ENCODE measurements around the gene TEFM. TPM values are rescaled to one million over a fixed set of nuclear protein-coding genes. Genes with fewer than 3 reads are reported as not detected.

Gene TEFM
- total and polyA plus RNA-seq, 2 donors (not counting 3 experiments of a cell fraction or from before 2014, with no cell fraction given) = 4.8 to 12.7 TPM

DNA sequence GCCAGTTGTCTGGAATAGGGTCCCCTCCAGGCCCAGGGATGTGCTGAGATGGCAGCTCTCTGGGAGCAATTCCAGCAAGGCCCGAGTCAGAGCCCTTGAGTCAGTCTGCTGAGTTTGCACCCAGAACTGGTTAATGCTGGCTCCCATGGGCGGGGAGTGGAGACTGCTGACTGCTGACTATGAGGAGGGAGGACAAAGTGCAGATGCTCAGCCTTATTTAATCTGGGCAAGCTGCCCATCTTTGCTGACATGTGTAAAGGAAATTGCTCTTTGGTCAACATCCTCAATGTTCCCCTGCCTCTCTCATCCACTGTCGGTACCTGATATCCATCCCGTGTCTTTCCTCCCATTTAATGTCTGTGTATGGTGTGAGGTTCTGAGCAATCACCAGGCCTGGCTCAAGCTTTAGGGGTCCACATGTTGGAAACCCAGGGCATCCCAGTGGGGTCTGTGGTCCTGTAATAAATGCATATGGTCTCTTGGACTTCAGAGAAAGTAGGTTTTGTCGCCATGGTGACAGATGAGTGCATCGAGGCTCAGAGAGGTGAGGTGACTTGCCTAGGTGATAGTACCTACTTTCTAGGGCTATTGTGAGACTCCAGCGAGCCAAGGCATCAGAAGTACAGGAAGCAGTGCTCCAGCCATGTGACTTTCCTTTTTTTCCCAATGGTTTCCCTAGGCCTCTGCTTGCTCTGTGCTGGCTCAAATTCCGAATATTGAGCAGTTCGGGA lies 44.8 kb upstream of the TEFM start:
- intact Hi-C loops (cut with micrococcal nuclease) (no loop called here), dilution Hi-C loops (cut with MboI; ENCODE audit: extremely low pct_ligation_motif_present, low sequenced_read_pairs) (no loop called here)
- no peaks in the 10 kb centered on the region for H3K9me1 ChIP-seq (replicated peaks; ENCODE audit: control insufficient read depth, extremely low read depth, insufficient read depth, low read length)
- BruUV-seq (replicated peaks) = no TSS peak
- no peaks in the 10 kb centered on the region for H3K79me2 ChIP-seq (ENCODE audit: control insufficient read depth, insufficient read depth, low read length)
- no peaks in the 10 kb centered on the region for H3K4me1 ChIP-seq (ENCODE audit: control insufficient read depth, extremely low read depth, insufficient read depth, low read length)
- H3K27me3 ChIP-seq (ENCODE audit: control insufficient read depth in 2 of 2, insufficient read depth in 2 of 2, low read length in 2 of 2) = no peaks in the 10 kb centered on the region
- H3K9ac ChIP-seq (replicated peaks; ENCODE audit: extremely low read depth, insufficient read depth, low read length) = no peak overlapping the region
- H3K27ac ChIP-seq (ENCODE audit: insufficient read depth, low read depth, low read length) = no peak overlapping the region
- no peak overlapping the region for H2AFZ ChIP-seq (ENCODE audit: low read depth, low read length)
- ChIA-PET CTCF (no interaction called here), POLR2A (interaction anchor here (0.6 kb wide), 1 partner anchor 12 kb away, joined by 3 read pairs; no protein-coding TSS in a partner anchor)
- H3K4me2 ChIP-seq (ENCODE audit: insufficient read depth, low read length) = no peak overlapping the region
- no peak overlapping the region for H3K4me3 ChIP-seq (replicated peaks in 1 of 3; ENCODE audit: insufficient read depth in 1 of 3, low read depth in 1 of 3, low read length in 3 of 3)
- H4K20me1 ChIP-seq (replicated peaks; ENCODE audit: control insufficient read depth, extremely low read depth, insufficient read depth, low read length) = no peaks in the 10 kb centered on the region
- no peak for TF ChIP-seq JUN (IDR thresholded peaks at IDR 0.05; ENCODE audit: borderline replicate concordance, insufficient read depth, insufficient read length, low read depth)
- no peak for TF ChIP-seq POLR2A (IDR thresholded peaks at IDR 0.05; ENCODE audit: low read depth, low read length)
- TF ChIP-seq, protein P1, sequence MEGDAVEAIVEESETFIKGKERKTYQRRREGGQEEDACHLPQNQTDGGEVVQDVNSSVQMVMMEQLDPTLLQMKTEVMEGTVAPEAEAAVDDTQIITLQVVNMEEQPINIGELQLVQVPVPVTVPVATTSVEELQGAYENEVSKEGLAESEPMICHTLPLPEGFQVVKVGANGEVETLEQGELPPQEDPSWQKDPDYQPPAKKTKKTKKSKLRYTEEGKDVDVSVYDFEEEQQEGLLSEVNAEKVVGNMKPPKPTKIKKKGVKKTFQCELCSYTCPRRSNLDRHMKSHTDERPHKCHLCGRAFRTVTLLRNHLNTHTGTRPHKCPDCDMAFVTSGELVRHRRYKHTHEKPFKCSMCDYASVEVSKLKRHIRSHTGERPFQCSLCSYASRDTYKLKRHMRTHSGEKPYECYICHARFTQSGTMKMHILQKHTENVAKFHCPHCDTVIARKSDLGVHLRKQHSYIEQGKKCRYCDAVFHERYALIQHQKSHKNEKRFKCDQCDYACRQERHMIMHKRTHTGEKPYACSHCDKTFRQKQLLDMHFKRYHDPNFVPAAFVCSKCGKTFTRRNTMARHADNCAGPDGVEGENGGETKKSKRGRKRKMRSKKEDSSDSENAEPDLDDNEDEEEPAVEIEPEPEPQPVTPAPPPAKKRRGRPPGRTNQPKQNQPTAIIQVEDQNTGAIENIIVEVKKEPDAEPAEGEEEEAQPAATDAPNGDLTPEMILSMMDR (IDR thresholded peaks at IDR 0.05; ENCODE audit: extremely low read depth in 1 of 2, insufficient read depth in 1 of 2, low read depth in 1 of 2, low read length in 2 of 2) = no peak
- peak; percentile 69 for FAIRE-seq
- no peaks in the 10 kb centered on the region for H3K9me3 ChIP-seq (replicated peaks; ENCODE audit: control insufficient read depth, insufficient read depth, low read length)
- DNase-seq (ENCODE audit: low read depth, low spot score) = peak; percentile 46
- H3K36me3 ChIP-seq (ENCODE audit: control insufficient read depth in 2 of 2, extremely low read depth in 1 of 2, insufficient read depth in 2 of 2, low read length in 2 of 2) = no peaks in the 10 kb centered on the region

DNA sequence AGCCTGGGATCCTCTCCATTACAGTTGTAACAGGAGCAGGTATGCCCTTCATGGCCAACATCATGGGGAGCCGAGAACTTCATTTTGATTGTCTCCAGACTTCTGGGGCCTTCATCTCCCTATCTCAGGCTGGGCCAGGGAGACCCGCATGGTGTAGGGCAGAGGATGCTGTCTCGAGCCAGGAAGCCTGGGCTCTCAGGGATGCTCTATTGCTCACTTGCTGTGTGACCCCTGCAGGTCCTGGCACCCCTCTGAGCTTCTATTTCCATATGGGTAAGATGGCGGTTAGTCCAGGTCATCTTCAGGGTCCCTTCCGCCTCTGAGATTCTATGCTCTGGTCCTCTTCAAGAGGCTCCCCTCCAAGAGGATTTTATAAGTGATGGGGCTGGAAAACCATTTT lies 44.2 kb upstream of the TEFM start:
- ChIA-PET CTCF (no interaction called here), POLR2A (interaction anchor here (0.6 kb wide), 1 partner anchor 832 kb away, joined by 6 read pairs; no protein-coding TSS in a partner anchor)
- dilution Hi-C loops (cut with MboI; ENCODE audit: extremely low pct_ligation_motif_present, low sequenced_read_pairs) = no loop called here

More for the DNA sequence above, 44.2 kb upstream of the TEFM start:
- H3K79me2 ChIP-seq (ENCODE audit: control insufficient read depth, insufficient read depth, low read length) = no peaks in the 10 kb centered on the region
- no peak overlapping the region for H2AFZ ChIP-seq (ENCODE audit: low read depth, low read length)
- no peaks in the 10 kb centered on the region for H3K27me3 ChIP-seq (ENCODE audit: control insufficient read depth in 2 of 2, insufficient read depth in 2 of 2, low read length in 2 of 2)
- no peak overlapping the region for H3K9ac ChIP-seq (replicated peaks; ENCODE audit: extremely low read depth, insufficient read depth, low read length)
- no peak overlapping the region for H3K27ac ChIP-seq (ENCODE audit: insufficient read depth, low read depth, low read length)
- no peaks in the 10 kb centered on the region for H3K36me3 ChIP-seq (ENCODE audit: control insufficient read depth in 2 of 2, extremely low read depth in 1 of 2, insufficient read depth in 2 of 2, low read length in 2 of 2)
- BruUV-seq (replicated peaks) = no TSS peak
- no peaks in the 10 kb centered on the region for H3K4me1 ChIP-seq (ENCODE audit: control insufficient read depth, extremely low read depth, insufficient read depth, low read length)
- H3K4me2 ChIP-seq (ENCODE audit: insufficient read depth, low read length) = no peak overlapping the region
- H4K20me1 ChIP-seq (replicated peaks; ENCODE audit: control insufficient read depth, extremely low read depth, insufficient read depth, low read length) = no peaks in the 10 kb centered on the region
- H3K9me1 ChIP-seq (replicated peaks; ENCODE audit: control insufficient read depth, extremely low read depth, insufficient read depth, low read length) = no peaks in the 10 kb centered on the region
- FAIRE-seq (no peak), DNase-seq (ENCODE audit: low read depth, low spot score) (no peak)
- intact Hi-C loops (cut with micrococcal nuclease) = no loop called here
- no peak overlapping the region for H3K4me3 ChIP-seq (replicated peaks in 1 of 3; ENCODE audit: insufficient read depth in 1 of 3, low read depth in 1 of 3, low read length in 3 of 3)
- no peaks in the 10 kb centered on the region for H3K9me3 ChIP-seq (replicated peaks; ENCODE audit: control insufficient read depth, insufficient read depth, low read length)
- TF ChIP-seq FOS (IDR thresholded peaks at IDR 0.05; ENCODE audit: borderline replicate concordance, insufficient read depth, low read length) (no peak), EZH2 (IDR thresholded peaks at IDR 0.05; ENCODE audit: borderline replicate concordance, low read depth, low read length, severe bottlenecking) (no peak), POLR2A (IDR thresholded peaks at IDR 0.05; ENCODE audit: low read depth, low read length) (no peak), GATA2 (IDR thresholded peaks at IDR 0.05; ENCODE audit: insufficient read depth, insufficient read length, low read depth, low read length) (no peak), MYC (IDR thresholded peaks at IDR 0.05; ENCODE audit: low read depth, low read length) (no peak), POLR2AphosphoS5 (IDR thresholded peaks at IDR 0.05; ENCODE audit: insufficient read depth, low read depth, low read length) (no peak), JUN (IDR thresholded peaks at IDR 0.05; ENCODE audit: borderline replicate concordance, insufficient read depth, insufficient read length, low read depth) (no peak)
- TF ChIP-seq, protein P2, sequence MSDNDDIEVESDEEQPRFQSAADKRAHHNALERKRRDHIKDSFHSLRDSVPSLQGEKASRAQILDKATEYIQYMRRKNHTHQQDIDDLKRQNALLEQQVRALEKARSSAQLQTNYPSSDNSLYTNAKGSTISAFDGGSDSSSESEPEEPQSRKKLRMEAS (IDR thresholded peaks at IDR 0.05; ENCODE audit: insufficient read depth, insufficient read length) = no peak
- TF ChIP-seq, protein P1 (IDR thresholded peaks at IDR 0.05; ENCODE audit: extremely low read depth in 1 of 2, insufficient read depth in 1 of 2, low read depth in 1 of 2, low read length in 2 of 2) = no peak

Measured in endothelial cell of umbilical vein (primary cell).